NCI-H1694 (cell line): ENCODE results near the gene SURF4.
"Not testable (repeated sequence)": the region's sequence is repeated elsewhere in the genome, so short reads cannot be mapped to it uniquely, and the experiment has no call there.

Experiments
- DNase-seq: peaks from one replicate; lab custom pipeline; 2025; lab: John Stamatoyannopoulos, UW

SURF4 gene

GRCh38 chr9:133334161-133334560 is 41.7 kb downstream of the SURF4 start:
- DNase-seq, result no peak

GRCh38 chr9:133333566-133333965 is 42.3 kb downstream of the SURF4 start:
- no peak for DNase-seq

- no peak for DNase-seq
These were observed 42.8 kb downstream of the SURF4 start for GRCh38 chr9:133333011-133333410.

- no peak for DNase-seq
These were observed 43.5 kb downstream of the SURF4 start for GRCh38 chr9:133332381-133332730.

- no peak for DNase-seq
These were observed 44.0 kb downstream of the SURF4 start for GRCh38 chr9:133331641-133332380.

- no peak for DNase-seq
These were observed 44.6 kb downstream of the SURF4 start for GRCh38 chr9:133331221-133331620.

GRCh38 chr9:133329306-133330156 is 46.3 kb downstream of the SURF4 start:
- not testable (repeated sequence) for DNase-seq

- no peak for DNase-seq
These were observed 47.9 kb downstream of the SURF4 start for GRCh38 chr9:133327834-133328484.

- not testable (repeated sequence) for DNase-seq
These were observed 48.8 kb downstream of the SURF4 start for GRCh38 chr9:133327021-133327420.

GRCh38 chr9:133323991-133324703 is 51.7 kb downstream of the SURF4 start:
- DNase-seq, result no peak

- DNase-seq, result no peak
These were observed 52.6 kb downstream of the SURF4 start for GRCh38 chr9:133323211-133323610.

- DNase-seq, result no peak
These were observed 53.2 kb downstream of the SURF4 start for GRCh38 chr9:133322701-133323100.

- DNase-seq, result no peak
These were observed 54.4 kb downstream of the SURF4 start for GRCh38 chr9:133321411-133321935.

- no peak for DNase-seq
These were observed 55.4 kb downstream of the SURF4 start for GRCh38 chr9:133320421-133320881.

- not testable (repeated sequence) for DNase-seq
These were observed 58.3 kb downstream of the SURF4 start for GRCh38 chr9:133317551-133317950.

GRCh38 chr9:133315997-133316396 is 59.9 kb downstream of the SURF4 start:
- DNase-seq, result no peak
